Activated T-cell treated with anti-CD3 and anti-CD28 coated beads for 24 hours (primary cell): Measurements from ENCODE around the gene NT5C1B.

Experiments
- DNase-seq: peaks from one replicate; pipeline ENCODE4 v3.0.0-alpha.2; 2020; ENCODE audit warnings: low read depth

Gene NT5C1B

GRCh38 chr2:18514526-18515461 is 74.6 kb downstream of the NT5C1B start:
- no peak for DNase-seq
